HG02588 (cell line): ENCODE data around the gene HUWE1.

Source experiments
- ATAC-seq: cut with Tn5 transposase; IDR thresholded peaks from one replicate; pipeline ENCODE4 v1.9.1; 2021; ENCODE audit warnings: mild to moderate bottlenecking, moderate library complexity; ENCODE audit not compliant: unreplicated experiment

The HUWE1 gene

DNA sequence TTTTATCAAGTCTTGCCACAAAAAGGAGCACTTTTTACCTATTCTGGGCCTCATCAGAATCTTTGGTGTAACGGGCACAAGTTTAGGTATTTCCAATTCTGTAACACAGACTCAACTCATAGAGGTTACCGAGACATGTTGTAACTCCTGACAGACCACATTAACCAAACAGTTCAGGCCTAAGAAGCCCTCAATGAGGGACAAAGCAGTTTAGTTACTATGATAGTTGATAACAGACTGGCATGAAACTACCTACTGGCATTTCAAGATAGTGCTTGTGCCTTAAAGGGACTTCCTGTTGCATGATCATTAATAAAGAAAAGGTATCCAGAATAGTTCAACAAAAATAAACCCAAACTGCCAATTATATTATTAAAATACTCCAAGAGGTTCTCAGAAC lies 64.1 kb downstream of the HUWE1 start:
- ATAC-seq = no peak

DNA sequence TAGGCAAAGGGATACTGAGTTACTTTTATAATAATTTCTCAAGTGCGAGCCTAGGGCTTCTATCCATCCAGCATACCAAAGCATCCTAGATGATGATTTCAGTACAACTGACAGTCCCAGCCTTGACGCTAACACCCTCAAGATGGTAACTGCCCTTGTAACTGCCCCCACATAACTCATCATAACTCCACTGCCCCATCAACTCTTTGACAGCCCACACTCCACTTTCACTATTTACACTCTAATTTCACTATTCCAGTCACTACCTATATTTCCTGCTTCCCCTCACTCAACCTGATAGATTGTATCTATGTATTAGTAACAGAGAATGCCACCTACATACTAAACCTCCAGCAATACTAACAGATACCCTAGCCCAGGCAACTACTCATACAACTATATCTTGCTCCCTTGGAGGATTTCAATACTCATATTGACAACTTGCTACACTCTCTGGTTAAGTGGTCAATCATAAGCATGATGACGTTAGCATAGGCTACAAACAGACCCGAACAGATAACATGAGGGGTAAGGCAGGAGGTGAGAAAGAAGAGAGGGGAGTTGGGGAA lies 65.0 kb downstream of the HUWE1 start:
- ATAC-seq = no peak

GRCh38 chrX:53616946-53617345 lies 69.6 kb downstream of the HUWE1 start:
- ATAC-seq = no peak

GRCh38 chrX:53606456-53606855 lies 80.1 kb downstream of the HUWE1 start:
- no peak for ATAC-seq

DNA sequence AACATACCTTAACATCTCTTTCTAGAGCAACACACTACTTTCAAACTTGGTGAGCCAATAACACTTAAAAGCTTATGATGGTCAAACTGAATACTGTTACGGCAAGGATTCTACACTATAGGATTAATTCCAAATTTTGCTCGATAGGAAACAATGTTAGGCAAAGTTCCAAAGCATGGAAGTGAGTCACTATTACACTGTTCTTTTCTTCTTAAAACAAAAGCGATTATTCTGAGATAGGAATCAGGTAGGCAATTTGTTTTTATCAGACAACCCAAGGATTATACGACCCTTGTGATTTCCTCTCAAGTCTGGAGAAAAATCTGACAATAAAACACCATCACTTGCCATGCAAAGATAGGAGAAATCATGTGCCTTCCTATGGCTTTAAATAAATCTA lies 81.5 kb downstream of the HUWE1 start:
- no peak for ATAC-seq

GRCh38 chrX:53599781-53600396 lies 86.6 kb downstream of the HUWE1 start:
- no peak for ATAC-seq

- no peak for ATAC-seq
These were observed 88.3 kb downstream of the HUWE1 start for GRCh38 chrX:53598169-53598568.

GRCh38 chrX:53595266-53595810 lies 91.2 kb downstream of the HUWE1 start:
- no peak for ATAC-seq

- no peak for ATAC-seq
These were observed 92.2 kb downstream of the HUWE1 start for GRCh38 chrX:53594354-53594753.

- ATAC-seq = no peak
These were observed 98.6 kb downstream of the HUWE1 start for GRCh38 chrX:53587795-53588420.

GRCh38 chrX:53584891-53585290 lies 101.6 kb downstream of the HUWE1 start:
- no peak for ATAC-seq

GRCh38 chrX:53583571-53583970 lies 102.9 kb downstream of the HUWE1 start:
- no peak for ATAC-seq

- ATAC-seq = no peak
These were observed 105.6 kb downstream of the HUWE1 start for GRCh38 chrX:53580742-53581504.

GRCh38 chrX:53571494-53571893 lies 115.0 kb downstream of the HUWE1 start:
- no peak for ATAC-seq

GRCh38 chrX:53563324-53563723 lies 123.2 kb downstream of the HUWE1 start:
- ATAC-seq = no peak

- no peak for ATAC-seq
These were observed 124.6 kb downstream of the HUWE1 start for GRCh38 chrX:53561912-53562311.

DNA sequence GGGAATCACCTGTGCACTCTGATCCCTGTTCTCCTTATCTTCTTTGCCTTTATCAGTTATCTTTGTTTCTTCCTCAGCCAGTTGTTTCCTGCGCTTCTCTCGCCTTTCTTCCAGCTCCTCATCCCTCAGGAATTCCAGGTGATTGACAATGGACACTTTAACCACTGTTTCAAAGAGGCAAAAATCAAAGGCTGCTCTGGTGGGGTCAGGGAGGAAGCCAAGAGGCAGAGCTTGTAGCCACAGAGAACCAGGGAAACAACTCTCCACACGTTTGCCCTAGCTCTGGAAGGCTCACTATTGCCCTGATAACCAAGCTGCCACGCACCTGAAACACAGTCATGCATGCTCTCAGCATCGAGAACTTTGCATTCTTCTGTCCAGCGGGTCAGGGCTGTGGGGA lies 127.9 kb downstream of the HUWE1 start:
- ATAC-seq = no peak

GRCh38 chrX:53556868-53557267 lies 129.7 kb downstream of the HUWE1 start:
- no peak for ATAC-seq

DNA sequence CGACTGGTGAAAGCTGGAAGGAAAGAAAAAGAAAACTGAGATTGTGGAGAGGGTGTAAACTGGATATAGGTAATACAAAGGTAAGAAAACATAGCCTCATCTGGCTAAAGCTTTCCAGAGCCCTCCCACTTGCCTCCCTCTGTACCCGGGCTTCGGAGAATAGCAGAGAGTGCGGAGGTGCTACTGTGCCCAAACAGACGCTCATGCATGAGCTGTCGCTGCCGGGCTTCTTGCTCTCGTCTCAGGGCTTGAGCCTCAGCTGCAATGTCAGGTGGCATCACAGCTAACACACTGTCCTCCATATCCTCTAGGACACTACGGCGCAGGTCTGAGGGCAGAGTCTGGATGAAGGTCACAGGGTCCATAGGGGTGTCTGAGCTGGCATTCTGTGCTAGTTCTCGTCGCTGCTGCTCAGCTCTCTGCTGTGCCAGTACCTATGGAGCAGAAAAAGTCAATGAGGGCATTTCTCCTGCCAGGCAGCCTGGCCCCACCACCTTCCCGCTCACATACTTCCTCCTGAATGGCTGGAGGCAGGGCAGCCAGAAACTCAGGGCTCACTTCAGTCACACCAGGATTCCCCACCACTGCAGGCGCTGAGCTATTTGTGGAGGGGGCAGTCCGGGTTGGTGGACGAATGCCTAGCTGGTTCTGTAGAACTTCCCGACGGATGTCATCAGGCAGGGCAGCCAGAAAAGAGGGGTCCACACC lies 135.6 kb downstream of the HUWE1 start:
- no peak for ATAC-seq

- no peak for ATAC-seq
These were observed 138.9 kb downstream of the HUWE1 start for GRCh38 chrX:53547668-53548067.

- ATAC-seq = no peak
These were observed 141.6 kb downstream of the HUWE1 start for GRCh38 chrX:53544936-53545335.
